Parathyroid adenoma (tissue), 2 donors: ENCODE results near the gene ADM.

ENCODE experiments used
- H2AFZ ChIP-seq: fragments of 300-600 bp; sonication (generic); one replicate; pipeline ENCODE4 v1.7.0; 2017; ENCODE audit warnings: antibody characterized with exemption, mild to moderate bottlenecking
- H3K27ac ChIP-seq: fragments of 300-600 bp; sonication (generic); one replicate; pipeline ENCODE4 v1.7.0; 2017
- H3K27me3 ChIP-seq: fragments of 300-600 bp; sonication (generic); one replicate; pipeline ENCODE4 v1.7.0; 2017; ENCODE audit warnings: low read length; ENCODE audit not compliant: control insufficient read depth, insufficient read depth
- H3K36me3 ChIP-seq: fragments of 300-600 bp; sonication (generic); one replicate; pipeline ENCODE4 v1.7.0; 2017; ENCODE audit warnings: low read length; ENCODE audit not compliant: control insufficient read depth, insufficient read depth
- H3K4me1 ChIP-seq: fragments of 300-600 bp; sonication (generic); one replicate; pipeline ENCODE4 v1.7.0; 2017; ENCODE audit warnings: control low read depth
- H3K4me2 ChIP-seq: fragments of 300-600 bp; sonication (generic); one replicate; pipeline ENCODE4 v1.7.0; 2017; ENCODE audit warnings: low read length
- H3K4me3 ChIP-seq: fragments of 300-600 bp; sonication (generic); one replicate; pipeline ENCODE4 v1.7.0; 2017; ENCODE audit warnings: low read depth, low read length
- H3K79me2 ChIP-seq: fragments of 300-600 bp; sonication (generic); one replicate; pipeline ENCODE4 v1.7.0; 2017; ENCODE audit warnings: control low read depth
- H3K9ac ChIP-seq: fragments of 300-600 bp; sonication (generic); one replicate; pipeline ENCODE4 v1.7.0; 2017; ENCODE audit warnings: mild to moderate bottlenecking
- H3K9me3 ChIP-seq: fragments of 300-600 bp; sonication (generic); one replicate; pipeline ENCODE4 v1.7.0; 2017; ENCODE audit warnings: low read length; ENCODE audit not compliant: control insufficient read depth
- CTCF ChIP-seq: fragments of 300-600 bp; sonication (generic); IDR thresholded peaks from one replicate; pipeline ENCODE4 v1.7.0; 2017; ENCODE audit warnings: antibody characterized with exemption, mild to moderate bottlenecking
- donor health status: primary hyperparathyroidism.

Gene ADM

DNA sequence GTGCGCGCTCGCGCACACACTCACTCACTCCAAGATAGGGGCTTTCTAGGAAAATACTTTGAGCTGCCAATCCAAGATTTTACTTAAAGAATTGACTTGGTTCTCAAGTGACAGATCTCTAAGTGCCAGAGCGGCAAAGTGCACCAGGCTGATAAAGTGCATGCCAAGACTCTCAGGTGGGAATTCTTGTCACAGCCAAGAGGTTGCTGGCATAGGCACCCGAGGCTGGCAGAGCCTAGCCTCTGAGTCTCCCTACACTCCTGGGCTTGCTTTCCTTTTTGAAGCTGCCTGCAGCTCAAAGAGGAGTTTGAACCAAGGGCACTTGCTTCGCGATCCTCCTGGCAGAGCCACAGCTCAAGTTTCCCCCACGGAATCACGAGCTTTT lies 2.5 kb upstream of the ADM start:
- Histone ChIP-seq H3K36me3 (no peaks in the 10 kb centered on the region), H3K79me2 (no peaks in the 10 kb centered on the region), H3K4me3 (peak overlapping the region; percentile 79), H3K27me3 (no peaks in the 10 kb centered on the region), H3K4me1 (peaks cover 2% of the 10 kb centered on the region), H3K9me3 (no peaks in the 10 kb centered on the region), H3K9ac (peak overlapping the region; percentile 58), H3K4me2 (peak overlapping the region; percentile 94), H2AFZ (peak overlapping the region; percentile 76), H3K27ac (peak overlapping the region; percentile 99)
- TF ChIP-seq CTCF = no peak

GRCh38 chr11:10302744-10303557 lies 1.9 kb upstream of the ADM start:
- Histone ChIP-seq H3K36me3 (no peaks in the 10 kb centered on the region), H3K4me2 (peak overlapping the region; percentile 94), H3K9me3 (no peaks in the 10 kb centered on the region), H3K4me1 (peaks cover 2% of the 10 kb centered on the region), H3K4me3 (peak overlapping the region; percentile 79), H3K27ac (peak overlapping the region; percentile 99), H3K9ac (peak overlapping the region; percentile 58), H2AFZ (peak overlapping the region; percentile 76), H3K79me2 (no peaks in the 10 kb centered on the region), H3K27me3 (no peaks in the 10 kb centered on the region)
- TF ChIP-seq CTCF = no peak

DNA sequence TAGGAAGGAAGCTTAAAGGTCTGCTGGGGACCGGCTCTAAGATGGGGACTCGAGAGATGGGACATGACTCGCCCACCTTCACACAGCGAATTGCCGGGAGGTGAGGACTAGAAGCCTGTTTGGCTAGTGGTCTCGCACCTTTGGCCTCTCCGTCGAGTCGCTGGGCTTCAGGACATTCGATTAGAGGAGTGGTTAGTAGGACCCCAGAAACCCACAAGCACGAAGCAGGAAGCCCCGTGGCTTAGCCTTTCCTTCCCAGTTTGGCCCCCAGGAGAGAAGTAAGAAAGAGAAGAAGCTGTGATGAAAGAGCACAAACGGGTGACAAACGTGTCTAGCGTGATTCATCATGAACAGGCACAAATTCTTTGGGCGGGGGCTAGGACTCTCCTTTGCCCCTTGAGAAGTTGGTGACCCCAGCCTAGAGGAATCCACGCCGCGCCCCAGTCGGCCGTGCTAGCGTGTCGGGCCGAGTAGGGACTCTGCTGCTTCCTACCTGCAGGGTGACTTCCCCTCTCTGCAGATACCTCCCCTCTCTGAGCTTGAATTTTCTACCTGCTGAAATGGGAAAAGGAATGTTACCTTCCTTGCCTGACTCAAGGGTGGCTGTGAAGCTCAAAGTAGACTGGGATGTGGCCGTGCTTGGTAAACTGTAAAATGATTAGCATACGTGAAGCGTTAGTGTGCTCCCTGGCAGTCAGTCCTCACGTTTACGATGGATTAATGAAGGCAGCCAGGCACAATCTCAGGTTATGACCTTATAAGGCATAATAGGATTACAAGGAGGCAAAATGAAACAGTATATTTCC lies 1.1 kb upstream of the ADM start:
- Histone ChIP-seq H3K9me3 (no peaks in the 10 kb centered on the region), H3K27me3 (no peaks in the 10 kb centered on the region), H2AFZ (peak overlapping the region; percentile 76), H3K36me3 (no peaks in the 10 kb centered on the region), H3K27ac (peak overlapping the region; percentile 99), H3K4me1 (peaks cover 5% of the 10 kb centered on the region), H3K4me2 (peak overlapping the region; percentile 94), H3K4me3 (peak overlapping the region; percentile 79), H3K9ac (peak overlapping the region; percentile 58), H3K79me2 (no peaks in the 10 kb centered on the region)
- no peak for TF ChIP-seq CTCF

GRCh38 chr11:10305262-10305963 lies 540 bp downstream of the ADM start:
- Histone ChIP-seq H3K4me3 (peak overlapping the region; percentile 79), H3K36me3 (no peaks in the 10 kb centered on the region), H3K27me3 (no peaks in the 10 kb centered on the region), H3K4me1 (peaks cover 10% of the 10 kb centered on the region), H3K9me3 (no peaks in the 10 kb centered on the region), H3K9ac (peak overlapping the region; percentile 91), H3K4me2 (peak overlapping the region; percentile 94), H3K79me2 (no peaks in the 10 kb centered on the region), H2AFZ (peak overlapping the region; percentile 56), H3K27ac (peak overlapping the region; percentile 99)
- TF ChIP-seq CTCF = no peak
